GM21786 (cell line): Measurements from ENCODE around the gene MTHFD1L.
"Not testable (repeated sequence)": the region's sequence is repeated elsewhere in the genome, so short reads cannot be mapped to it uniquely, and the experiment has no call there.

Experiments used
- ATAC-seq: cut with Tn5 transposase; IDR thresholded peaks from one replicate; pipeline ENCODE4 v1.9.1; 2021; ENCODE audit not compliant: unreplicated experiment

Gene MTHFD1L

DNA sequence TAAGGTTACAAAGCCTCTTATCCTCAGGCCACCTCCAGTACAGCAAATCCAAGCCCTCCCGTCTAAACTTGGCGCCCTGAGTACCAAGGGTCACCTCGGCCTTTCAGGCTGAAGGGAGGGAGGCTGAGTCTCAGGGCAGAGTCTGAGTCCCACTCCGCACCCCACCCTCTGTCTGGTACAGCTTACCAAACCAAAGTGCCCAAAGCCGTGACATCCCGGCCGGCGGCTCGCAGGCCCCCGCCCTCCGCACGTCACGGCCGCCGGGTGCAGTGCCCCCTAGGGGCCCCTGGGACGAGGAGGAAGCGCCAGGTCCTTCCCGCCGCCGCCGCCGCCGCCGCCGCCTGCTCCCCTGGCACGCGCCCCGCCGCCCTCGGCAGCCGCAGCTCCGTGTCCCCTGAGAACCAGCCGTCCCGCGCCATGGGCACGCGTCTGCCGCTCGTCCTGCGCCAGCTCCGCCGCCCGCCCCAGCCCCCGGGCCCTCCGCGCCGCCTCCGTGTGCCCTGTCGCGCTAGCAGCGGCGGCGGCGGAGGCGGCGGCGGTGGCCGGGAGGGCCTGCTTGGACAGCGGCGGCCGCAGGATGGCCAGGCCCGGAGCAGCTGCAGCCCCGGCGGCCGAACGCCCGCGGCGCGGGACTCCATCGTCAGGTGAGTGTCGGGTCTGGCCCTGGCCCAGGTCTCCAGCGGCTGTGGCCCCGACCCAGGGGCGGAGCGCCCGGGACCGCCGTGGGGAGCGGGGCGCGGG lies at the start of gene MTHFD1L:
Gene MTHFD1L (plus strand): TSS at position 297 of the 741 bp plus-strand sequence. CDS start 121 bp downstream, at position 418.
- peak; percentile 81 for ATAC-seq

DNA sequence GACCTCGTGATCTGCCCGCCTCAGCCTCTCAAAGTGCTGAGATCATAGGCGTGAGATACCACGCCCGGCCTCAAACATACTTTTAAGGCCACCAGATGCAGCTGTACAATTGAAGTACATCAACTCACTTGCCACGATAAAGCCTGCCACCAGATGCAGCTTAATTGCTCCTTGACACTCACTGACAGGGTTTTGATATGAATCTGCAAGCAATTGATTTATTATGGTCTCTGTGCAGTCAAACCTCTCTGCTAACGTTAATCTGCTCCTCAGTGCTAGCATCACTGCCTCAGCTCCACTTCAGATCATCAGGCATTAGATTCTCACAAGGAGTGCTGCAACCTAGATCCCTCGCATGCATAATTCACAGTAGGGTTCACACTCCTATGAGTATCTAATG lies 48.9 kb upstream of the MTHFD1L start:
- ATAC-seq: not testable (repeated sequence)

DNA sequence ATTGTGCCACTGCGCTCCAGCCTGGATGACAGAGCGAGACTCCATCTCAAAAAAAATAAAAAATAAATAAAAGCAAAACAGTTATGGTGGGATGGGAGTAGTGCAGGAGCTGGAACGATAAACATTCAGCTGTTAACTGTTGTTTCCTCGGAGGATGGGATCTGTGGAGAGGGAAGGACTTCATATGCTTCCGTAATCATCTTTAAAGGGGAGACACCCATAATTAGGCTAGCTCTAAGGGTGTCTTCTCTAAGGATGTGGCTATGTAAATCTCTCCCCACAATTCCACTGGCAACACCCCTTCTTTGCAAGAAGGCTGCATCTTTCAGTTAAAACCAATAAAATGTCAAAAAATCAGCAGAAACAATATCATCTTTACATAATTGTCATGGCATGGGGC lies 42.6 kb upstream of the MTHFD1L start:
- no peak for ATAC-seq

DNA sequence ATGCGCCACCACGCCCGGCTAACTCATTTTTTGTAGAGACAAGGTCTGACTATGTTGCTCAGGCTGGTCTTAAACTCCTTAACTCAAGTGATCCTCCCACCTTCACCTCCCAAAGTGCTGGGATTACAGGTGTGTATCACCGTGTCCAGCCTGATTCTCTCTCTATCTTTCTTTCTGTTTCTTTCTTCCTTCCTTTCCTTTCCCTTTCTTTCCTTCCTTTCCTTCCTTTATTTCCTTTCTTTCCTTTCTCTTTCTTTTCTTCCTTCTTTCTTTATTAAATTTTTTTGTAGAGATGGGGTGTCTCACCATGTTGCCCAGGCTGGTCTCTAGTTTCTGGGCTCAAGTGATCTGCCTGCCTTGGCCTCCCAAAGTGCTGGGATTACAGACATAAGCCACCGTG lies 38.7 kb upstream of the MTHFD1L start:
- no peak for ATAC-seq

DNA sequence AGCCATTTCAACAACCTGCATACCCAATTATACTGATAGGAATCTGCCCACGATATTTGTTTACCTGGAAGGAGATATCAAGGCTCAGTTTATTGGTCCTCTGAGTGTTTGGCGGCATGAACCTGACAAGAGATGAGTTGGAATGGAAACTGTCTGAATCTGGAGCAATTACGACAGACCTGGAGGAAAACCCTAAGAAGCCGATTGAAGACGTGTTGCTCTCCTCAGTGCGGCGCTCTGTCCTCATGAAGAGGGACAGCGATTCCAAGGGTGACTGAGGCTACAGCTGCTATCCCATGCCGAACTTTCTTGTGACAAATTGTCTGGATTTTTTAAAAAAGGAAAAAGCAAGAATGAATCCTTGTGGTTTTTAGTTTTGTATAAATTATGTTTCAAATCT lies 37.4 kb upstream of the MTHFD1L start:
- not testable (repeated sequence) for ATAC-seq

DNA sequence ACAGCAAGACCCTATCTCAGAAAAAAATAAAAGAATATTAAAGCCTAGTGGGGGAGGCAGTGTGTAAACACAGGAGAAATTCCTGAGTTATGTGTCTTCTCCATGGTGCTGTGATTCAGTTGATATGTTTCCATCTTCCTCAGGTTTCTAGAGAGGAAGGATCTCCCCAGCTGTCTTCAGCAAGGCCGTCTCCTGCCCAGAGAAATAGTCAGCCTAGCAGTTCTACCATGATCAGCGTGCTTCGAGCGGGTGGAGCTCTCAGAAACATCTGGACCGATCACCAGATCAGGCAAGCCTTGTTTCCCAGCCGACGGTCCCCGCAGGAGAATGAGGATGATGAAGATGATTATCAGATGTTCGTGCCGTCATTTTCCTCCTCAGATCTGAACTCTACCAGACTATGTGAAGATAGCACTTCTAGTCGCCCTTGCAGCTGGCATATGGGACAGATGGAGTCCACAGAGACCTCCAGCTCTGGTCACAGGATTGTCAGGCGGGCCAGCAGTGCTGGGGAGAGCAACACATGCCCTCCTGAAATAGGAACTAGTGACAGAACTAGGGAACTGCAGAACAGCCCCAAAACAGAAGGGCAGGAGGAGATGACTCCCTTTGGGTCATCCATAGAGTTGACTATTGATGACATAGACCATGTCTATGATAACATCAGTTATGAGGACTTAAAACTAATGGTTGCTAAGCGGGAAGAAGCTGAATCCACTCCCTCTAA lies 34.9 kb upstream of the MTHFD1L start:
- no peak for ATAC-seq

DNA sequence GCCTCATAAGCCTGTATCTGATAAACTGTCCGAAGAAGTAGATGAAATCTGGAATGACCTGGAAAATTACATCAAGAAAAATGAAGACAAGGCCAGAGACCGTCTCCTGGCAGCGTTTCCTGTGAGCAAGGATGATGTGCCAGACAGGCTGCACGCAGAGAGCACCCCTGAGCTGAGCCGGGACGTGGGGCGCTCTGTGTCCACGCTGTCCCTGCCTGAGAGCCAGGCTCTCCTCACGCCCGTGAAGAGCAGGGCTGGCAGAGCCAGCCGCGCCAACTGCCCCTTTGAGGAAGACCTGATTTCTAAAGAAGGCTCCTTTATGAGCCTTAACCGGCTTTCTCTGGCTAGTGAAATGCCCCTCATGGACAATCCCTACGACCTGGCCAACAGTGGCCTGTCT lies 33.9 kb upstream of the MTHFD1L start:
- ATAC-seq: no peak

DNA sequence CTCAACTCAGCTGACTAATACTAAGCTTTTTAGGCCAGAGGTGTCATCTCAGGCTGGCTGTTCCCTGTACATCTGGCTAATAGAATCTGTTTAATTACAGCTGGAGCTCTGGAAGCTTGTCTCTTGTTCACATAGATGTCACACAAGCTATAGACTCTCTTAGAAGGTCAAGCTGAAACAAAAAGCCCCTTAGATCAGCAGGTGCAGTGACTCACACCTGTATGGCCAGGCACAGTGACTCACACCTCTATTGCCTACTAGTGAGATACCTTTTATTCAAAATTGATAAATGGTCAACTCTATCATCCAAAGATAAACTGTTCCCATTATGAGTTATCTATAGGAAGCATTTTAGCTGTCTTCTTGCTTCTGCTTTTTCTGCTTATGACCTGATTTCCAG lies 29.9 kb upstream of the MTHFD1L start:
- no peak for ATAC-seq

DNA sequence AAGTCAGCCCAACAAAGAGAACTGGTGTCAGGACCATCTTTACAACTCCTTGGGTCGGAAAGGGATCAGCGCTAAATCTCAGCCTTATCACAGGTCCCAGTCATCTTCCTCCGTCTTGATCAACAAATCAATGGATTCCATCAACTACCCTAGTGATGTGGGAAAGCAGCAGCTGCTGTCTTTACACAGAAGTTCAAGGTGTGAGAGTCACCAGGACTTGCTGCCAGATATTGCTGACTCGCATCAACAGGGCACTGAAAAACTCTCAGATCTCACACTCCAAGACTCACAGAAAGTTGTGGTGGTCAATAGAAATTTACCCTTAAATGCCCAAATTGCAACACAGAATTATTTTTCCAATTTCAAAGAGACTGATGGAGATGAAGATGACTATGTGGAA lies 25.3 kb upstream of the MTHFD1L start:
- ATAC-seq: no peak

DNA sequence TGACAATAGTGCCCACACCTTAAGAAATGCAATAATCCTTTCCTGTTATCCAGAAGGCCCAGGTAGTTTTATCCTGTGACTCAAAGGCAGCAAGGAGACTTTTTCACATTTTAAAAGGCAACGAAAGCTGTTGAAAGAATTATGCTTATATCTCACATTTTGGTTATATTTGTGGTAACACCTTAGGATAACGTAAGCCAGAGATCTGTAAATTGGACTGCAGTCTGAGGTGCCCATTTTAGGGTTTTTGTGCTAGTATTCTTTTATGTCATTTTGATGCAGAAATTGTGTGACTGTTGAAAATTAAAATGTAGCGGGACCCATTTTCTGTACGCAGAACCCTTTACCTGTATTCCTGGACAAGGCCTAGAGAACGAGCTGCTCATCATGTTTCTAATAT lies 24.3 kb upstream of the MTHFD1L start:
- no peak for ATAC-seq

DNA sequence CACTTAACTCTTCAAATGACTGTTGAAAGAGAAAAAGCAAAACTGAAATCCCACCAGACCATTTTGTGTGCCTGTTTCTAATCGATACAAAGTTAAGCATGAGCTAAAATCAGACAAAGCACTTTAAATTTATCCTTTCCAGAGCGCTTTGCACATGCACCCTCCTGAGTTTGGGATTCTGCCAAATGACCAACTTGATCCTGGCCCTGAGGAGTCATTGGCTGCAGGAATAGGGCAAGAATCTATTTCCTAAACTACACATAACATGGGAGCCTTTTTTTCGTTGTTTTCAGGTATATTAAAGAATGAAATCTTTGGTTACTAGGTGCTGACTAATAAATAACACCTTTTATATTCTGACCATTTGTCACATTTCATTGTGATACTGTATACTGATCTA lies 23.8 kb upstream of the MTHFD1L start:
- ATAC-seq: no peak

DNA sequence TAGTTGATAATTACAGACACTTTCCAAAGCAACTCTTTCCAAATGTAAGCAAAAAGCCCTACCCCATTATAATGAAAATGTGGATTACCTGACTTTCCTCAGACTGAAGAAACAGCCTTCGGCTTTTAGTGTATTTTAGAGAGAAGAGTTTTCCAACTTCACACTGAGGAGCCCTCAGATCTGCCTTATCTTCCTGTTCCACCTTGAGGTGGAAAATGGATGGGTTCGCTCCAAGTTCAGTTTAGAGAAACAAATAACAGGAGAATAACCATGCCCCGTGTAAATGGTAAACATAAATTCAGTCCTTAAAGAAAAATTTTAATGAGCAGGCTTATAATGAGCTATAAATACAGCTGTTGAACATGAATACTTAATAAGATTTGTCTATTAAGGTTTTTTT lies 21.1 kb upstream of the MTHFD1L start:
- ATAC-seq: no peak

DNA sequence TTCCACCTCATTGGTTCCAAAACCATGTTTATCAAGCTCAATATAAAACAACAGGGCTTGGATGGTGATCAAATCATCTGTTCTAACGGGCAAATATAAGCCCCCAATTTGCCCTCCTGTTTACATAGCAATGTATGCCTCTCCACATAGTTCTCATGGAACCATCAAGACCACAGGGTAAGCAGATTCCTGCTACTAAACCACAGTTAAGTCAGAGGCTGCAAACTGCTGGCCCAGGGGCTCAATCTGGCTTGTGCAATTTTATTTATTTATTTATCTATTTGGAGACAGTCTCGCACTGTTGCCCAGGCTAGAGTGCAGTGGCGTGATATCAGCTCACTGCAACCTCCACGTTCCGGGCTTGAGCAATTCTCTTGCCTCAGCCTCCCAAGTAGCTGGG lies 18.9 kb upstream of the MTHFD1L start:
- no peak for ATAC-seq

DNA sequence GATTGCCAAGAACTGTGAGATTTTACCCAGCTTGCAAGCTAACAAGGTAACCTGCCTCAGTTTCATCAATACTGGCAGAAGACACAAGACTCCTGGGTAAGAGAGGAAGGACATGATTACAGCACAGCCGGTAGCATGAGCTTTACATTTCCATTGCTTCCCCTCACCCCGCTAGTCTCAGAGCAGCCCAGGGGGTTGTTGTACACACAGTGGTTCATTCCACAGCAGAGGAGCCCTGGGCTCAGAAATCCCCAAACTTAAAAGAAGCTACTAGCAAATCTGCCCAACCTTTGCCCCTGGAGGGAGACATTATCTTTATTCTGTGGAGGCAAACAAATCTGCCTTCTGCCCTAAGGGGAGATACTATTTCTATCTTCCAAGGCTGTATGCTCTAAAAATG lies 17.1 kb upstream of the MTHFD1L start:
- no peak for ATAC-seq

DNA sequence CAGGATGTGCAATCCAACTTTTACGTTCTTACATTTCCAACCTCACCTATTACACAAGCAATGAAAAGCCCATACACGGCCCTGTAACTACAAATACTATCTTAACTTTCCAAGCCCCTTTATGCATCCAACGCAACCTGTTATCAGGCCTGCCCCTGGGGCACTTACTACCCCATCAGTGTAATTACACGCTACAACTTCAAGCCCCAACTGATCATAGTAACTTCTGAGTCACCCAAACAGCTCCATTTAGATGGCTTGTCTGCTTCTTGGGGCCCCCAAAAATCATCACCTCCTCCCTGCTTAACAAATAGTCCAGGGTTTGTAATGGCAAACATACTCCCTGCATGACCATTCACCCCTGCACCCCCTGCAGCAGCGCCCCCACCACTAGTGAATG lies 11.1 kb upstream of the MTHFD1L start:
- not testable (repeated sequence) for ATAC-seq

DNA sequence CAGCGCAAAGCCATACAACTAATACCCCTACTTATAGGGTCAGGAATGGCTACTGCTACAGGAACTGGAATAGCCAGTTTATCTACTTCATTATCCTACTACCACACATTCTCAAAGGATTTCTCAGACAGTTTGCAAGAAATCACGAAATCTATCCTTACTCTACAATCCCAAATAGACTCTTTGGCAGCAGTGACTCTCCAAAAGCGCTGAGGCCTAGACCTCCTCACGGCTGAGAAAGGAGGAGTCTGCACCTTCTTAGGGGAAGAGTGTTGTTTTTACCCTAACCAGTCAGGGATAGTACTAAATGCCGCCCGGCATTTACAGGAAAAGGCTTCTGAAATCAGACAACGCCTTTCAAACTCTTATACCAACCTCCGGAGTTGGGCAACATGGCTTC lies 10.3 kb upstream of the MTHFD1L start:
- not testable (repeated sequence) for ATAC-seq

DNA sequence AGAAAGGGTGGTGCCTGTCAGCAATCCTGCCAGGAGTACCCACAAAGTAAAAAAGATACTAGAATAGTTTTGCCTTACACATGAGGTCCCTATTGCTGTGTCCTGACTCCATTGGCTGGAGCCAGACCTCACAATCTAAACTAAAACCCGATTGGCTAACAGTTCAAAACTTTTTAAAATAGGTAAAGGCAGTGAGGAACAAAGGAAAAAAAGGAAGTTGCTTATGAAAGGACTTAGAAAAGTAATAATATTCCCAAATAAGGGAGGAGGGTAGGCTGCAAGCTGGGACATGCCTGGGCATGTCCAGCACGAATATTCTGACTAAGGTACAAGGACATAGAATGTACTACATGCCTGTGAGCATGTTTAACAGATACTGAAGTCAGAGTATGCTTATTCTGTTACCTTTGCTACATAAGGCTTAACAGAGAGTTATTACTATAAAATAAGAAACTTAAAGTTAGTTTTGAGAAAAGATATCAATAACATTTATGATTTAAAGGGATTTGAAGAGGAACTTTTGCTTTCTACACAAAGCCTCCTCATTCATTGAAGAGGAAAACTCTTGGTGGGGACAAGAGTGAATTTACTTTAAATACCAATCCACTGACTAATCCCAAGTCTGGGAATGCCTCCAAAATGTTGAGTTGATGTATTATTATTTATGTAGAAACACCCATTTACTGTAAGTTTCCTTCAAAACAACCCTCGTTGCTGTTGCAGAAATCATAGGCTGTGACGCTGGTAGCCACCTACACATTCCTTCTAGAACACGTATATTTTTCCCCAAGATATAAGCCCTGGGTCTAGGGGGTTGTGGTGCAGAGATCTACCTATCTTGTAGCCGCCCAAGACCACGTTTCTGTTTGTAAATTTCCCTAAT lies 8.2 kb upstream of the MTHFD1L start:
- no peak for ATAC-seq

DNA sequence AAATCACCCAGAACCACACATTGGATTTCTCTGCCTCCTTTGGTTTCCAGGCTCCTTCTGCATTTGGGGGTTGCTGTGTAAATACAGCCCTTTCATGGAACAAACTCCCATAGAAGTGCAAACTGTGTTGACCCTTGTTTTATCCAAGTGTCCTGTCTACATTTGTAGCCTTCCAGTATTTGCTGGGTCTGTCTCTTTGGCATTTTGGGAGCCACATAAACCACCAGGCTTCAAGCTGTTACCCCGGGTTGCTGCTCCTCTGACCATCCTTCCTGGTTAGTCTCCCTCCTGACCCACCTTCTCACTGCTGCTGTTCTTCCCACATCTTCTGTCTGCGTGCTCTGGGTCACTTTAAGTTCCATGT lies 7.6 kb upstream of the MTHFD1L start:
- no peak for ATAC-seq

DNA sequence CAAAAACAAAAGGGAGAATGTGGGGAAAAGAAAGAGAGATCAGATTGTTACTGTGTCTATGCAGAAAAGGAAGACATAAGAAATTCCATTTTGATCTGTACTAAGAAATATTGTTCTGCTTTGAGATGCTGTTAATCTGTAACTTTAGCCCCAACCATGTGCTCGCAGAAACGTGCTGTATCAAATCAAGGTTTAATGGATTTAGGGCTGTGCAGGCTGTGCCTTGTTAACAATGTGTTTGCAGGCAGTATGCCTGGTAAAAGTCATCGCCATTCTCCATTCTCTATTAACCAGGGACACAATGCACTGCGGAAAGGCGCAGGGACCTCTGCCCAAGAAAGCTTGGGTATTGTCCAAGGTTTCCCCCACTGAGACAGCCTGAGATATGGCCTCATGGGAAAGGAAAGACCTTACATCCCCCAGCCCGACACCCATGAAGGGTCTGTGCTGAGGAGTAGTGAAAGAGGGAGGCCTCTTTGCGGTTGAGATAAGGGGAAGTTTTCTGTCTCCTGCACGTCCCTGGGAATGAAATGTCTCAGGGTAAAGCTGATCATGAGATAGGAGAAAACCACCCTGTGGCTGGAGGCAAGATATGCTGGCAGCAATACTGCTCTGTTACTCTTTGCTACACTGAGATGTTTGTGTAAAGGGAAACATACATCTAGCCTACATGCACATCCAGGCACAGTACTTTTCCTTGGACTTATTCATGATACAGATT lies 3.9 kb upstream of the MTHFD1L start:
- ATAC-seq: not testable (repeated sequence)

DNA sequence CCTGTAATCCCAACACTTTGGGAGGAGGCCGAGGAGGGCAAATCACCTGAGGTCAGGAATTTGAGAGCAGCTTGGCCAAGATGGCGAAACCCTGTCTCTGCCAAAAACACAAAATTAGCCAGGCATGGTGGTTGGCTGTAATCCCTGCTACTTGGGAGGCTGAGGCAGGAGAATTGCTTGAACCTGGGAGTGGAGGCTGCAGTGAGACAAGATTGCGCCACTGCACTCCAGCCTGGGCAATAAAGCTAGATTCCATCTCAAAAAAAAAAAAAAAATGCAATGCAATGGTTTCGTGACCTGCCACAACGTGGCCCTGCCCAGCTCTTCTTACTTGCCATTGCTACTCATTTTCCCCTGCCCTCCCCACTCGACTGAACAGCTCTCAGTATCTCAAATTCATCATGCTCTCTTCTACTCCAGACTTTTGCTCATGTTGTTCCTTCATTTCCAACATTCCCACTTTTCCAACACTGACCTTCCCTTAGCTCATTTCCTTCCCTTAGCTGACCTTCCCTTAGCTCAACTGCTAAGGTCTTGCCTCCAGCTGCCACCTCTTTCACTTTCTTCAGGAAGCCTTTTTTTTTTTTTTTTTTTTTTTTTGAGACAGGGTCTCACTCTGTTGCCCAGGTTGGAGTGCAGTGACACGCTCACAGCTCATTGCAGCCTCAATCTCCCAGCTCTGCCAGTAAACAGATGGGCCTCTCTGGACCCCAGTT lies 2.1 kb upstream of the MTHFD1L start:
- ATAC-seq: no peak
